ENCODE results near the gene SLC17A8. TPM values are rescaled to one million over a fixed set of nuclear protein-coding genes. Genes with fewer than 3 reads are reported as not detected.

Gene SLC17A8
- total and polyA plus RNA-seq, 9 donors, result 0.08 to 0.45 (median 0.24) TPM; not detected in 4

DNA sequence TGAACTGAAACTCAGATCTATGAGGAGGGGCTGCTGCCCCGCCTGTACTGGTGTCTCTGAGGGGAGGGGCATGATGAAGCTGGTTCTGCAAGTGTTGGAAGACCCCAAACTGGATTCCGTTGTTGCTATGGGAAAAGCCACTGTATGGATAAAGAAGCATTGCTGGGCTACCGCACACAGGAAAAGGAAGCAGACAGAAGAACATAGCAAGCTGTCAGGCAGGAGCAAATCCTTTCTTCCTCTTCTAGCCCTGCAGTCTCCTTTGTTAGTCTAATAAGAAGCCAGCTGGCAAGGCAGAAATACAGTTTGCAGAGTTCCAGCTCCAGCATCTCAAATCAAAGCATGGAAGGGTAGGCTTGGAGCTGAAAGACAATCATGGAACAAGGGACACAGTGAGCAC is 90.5 kb downstream of the SLC17A8 start:
- no peak overlapping the region for H3K4me3 ChIP-seq
- H3K4me1 ChIP-seq (ENCODE audit: insufficient read depth), result peaks cover 13% of the 10 kb centered on the region
- no peak for DNase-seq
- WGBS, 3 donors, result 14 to 20% (median 15%) methylated on average over 3 of the region's 3 CpGs
- no peak overlapping the region for H3K27ac ChIP-seq
- H3K9me3 ChIP-seq, result no peaks in the 10 kb centered on the region
- no peaks in the 10 kb centered on the region for H3K36me3 ChIP-seq
- no peaks in the 10 kb centered on the region for H3K27me3 ChIP-seq
- intact Hi-C loops (cut with DNase I), result no loop called here
- TF ChIP-seq, protein P1, sequence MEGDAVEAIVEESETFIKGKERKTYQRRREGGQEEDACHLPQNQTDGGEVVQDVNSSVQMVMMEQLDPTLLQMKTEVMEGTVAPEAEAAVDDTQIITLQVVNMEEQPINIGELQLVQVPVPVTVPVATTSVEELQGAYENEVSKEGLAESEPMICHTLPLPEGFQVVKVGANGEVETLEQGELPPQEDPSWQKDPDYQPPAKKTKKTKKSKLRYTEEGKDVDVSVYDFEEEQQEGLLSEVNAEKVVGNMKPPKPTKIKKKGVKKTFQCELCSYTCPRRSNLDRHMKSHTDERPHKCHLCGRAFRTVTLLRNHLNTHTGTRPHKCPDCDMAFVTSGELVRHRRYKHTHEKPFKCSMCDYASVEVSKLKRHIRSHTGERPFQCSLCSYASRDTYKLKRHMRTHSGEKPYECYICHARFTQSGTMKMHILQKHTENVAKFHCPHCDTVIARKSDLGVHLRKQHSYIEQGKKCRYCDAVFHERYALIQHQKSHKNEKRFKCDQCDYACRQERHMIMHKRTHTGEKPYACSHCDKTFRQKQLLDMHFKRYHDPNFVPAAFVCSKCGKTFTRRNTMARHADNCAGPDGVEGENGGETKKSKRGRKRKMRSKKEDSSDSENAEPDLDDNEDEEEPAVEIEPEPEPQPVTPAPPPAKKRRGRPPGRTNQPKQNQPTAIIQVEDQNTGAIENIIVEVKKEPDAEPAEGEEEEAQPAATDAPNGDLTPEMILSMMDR (IDR thresholded peaks at IDR 0.05), result no peak
- TF ChIP-seq EP300 (IDR thresholded peaks at IDR 0.05) (no peak), POLR2A (IDR thresholded peaks at IDR 0.05) (no peak)

DNA sequence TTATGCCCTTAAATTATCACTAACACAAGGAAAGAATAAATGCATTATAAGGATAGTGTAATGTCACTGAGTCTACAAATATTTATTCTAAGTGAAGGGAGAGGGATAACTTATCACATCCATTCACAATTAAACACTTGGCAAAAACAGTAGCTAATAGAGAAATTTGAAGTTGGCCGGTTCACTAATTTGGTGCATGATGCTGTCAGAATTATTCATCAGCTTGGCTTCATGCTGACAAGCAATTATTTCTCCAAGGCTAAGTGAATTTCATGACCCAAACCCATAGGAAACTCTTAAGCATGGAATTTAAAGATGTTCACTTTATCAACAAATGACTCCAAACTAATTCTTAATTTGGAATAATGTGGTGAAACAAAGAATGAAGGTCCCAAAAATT is 91.8 kb downstream of the SLC17A8 start:
- Histone ChIP-seq H3K36me3 (no peaks in the 10 kb centered on the region), H3K27me3 (no peaks in the 10 kb centered on the region), H3K4me1 (ENCODE audit: insufficient read depth) (peaks cover 16% of the 10 kb centered on the region), H3K27ac (no peak overlapping the region), H3K9me3 (no peaks in the 10 kb centered on the region), H3K4me3 (no peak overlapping the region)
- no peak for TF ChIP-seq EP300 (IDR thresholded peaks at IDR 0.05)
- TF ChIP-seq POLR2A (IDR thresholded peaks at IDR 0.05), result no peak
- TF ChIP-seq, protein P1 (IDR thresholded peaks at IDR 0.05), result no peak
- no peak for DNase-seq
- intact Hi-C loops (cut with DNase I), result no loop called here
- 2 to 15% (median 9%) methylated on average over 1 of the region's 1 CpG for WGBS, 3 donors

DNA sequence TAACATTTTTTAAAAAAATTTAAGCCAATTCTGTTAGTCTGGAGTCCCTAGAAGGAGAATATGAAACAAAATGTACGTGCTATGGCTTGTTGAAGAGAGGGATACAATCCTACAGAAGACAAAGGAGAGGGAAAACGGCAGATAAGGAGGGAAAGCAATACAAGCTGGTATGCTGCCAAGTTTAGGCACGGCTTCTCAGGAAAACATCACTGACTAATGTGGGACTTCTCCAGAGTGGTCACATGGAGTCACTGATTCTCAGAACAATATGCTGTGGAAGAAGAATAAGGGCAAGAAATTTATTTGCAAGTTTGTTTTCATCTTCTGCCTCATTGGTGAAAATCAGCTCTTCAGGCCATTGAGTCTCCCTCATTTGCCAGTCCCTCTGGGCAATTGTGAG is 93.9 kb downstream of the SLC17A8 start:
- 14 to 22% (median 22%) methylated on average over 3 of the region's 3 CpGs for WGBS, 3 donors
- intact Hi-C loops (cut with DNase I), result no loop called here
- peaks cover 20% of the 10 kb centered on the region for H3K4me1 ChIP-seq (ENCODE audit: insufficient read depth)
- H3K27ac ChIP-seq, result no peak overlapping the region
- no peaks in the 10 kb centered on the region for H3K9me3 ChIP-seq
- no peak overlapping the region for H3K4me3 ChIP-seq
- peak in 3 of 5 donors; percentile 32 to 49 (median 41) for DNase-seq
- H3K27me3 ChIP-seq, result no peaks in the 10 kb centered on the region
- TF ChIP-seq POLR2A (IDR thresholded peaks at IDR 0.05) (no peak), EP300 (IDR thresholded peaks at IDR 0.05) (no peak)
- TF ChIP-seq, protein P1 (IDR thresholded peaks at IDR 0.05), result no peak
- H3K36me3 ChIP-seq, result no peaks in the 10 kb centered on the region

DNA sequence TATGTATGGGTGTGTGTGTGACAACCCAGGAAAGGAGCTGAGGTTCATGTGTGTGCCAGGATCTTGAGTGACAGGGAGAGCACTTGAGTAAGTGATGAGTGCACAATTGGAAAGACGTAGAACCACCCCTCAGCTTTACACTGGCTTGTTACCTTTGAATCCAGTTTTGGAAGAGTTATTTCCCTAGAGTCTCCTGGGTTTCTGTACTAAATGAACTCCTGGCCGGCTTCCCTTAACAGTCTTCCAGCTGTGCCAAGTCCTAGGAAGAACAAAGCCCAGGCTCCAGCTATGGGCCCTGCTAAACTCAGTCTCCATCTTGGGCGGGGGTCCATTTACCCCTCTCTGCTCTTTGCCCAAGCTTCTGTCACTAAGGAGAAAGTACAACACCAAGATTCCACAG is 97.1 kb downstream of the SLC17A8 start:
- H3K4me3 ChIP-seq, result no peak overlapping the region
- 19 to 33% (median 20%) methylated on average over 3 of the region's 3 CpGs for WGBS, 3 donors
- peak; percentile 20 to 56 (median 43) for DNase-seq
- no peak overlapping the region for H3K27ac ChIP-seq
- H3K36me3 ChIP-seq, result no peaks in the 10 kb centered on the region
- H3K9me3 ChIP-seq, result no peaks in the 10 kb centered on the region
- peaks cover 15% of the 10 kb centered on the region for H3K4me1 ChIP-seq (ENCODE audit: insufficient read depth)
- intact Hi-C loops (cut with DNase I), result no loop called here
- TF ChIP-seq EP300 (IDR thresholded peaks at IDR 0.05) (no peak), POLR2A (IDR thresholded peaks at IDR 0.05) (no peak)
- TF ChIP-seq, protein P1 (IDR thresholded peaks at IDR 0.05), result no peak
- H3K27me3 ChIP-seq, result no peaks in the 10 kb centered on the region

All from ovary (tissue), 9 donors.